GM21423 (cell line): Measurements from ENCODE around the gene B4GALT6.
A peak's percentile ranks its signal among the peaks of the same experiment; 100 is the strongest.
"Not testable (repeated sequence)": the region's sequence is repeated elsewhere in the genome, so short reads cannot be mapped to it uniquely, and the experiment has no call there.

Experiments used
- ATAC-seq: cut with Tn5 transposase; IDR thresholded peaks from one replicate; pipeline ENCODE4 v1.9.1; 2021; ENCODE audit warnings: mild to moderate bottlenecking, moderate library complexity; ENCODE audit not compliant: unreplicated experiment

The B4GALT6 gene

GRCh38 chr18:31684279-31685096 is at the start of gene B4GALT6:
Gene B4GALT6 (minus strand): TSS chr18:31684581. CDS start chr18:31684426, 155 bp downstream.
- peak; percentile 39 for ATAC-seq

- ATAC-seq, result no peak
These were observed 47.2 kb upstream of the B4GALT6 start for GRCh38 chr18:31731628-31732027.

- not testable (repeated sequence) for ATAC-seq
These were observed 44.8 kb upstream of the B4GALT6 start for GRCh38 chr18:31729196-31729595.

- ATAC-seq, result no peak
These were observed 39.8 kb upstream of the B4GALT6 start for GRCh38 chr18:31723990-31724711.

- no peak for ATAC-seq
These were observed 39.2 kb upstream of the B4GALT6 start for GRCh38 chr18:31723639-31723989.

GRCh38 chr18:31722369-31722957 is 38.1 kb upstream of the B4GALT6 start:
- peak; percentile 98 for ATAC-seq

- no peak for ATAC-seq
These were observed 37.2 kb upstream of the B4GALT6 start for GRCh38 chr18:31721601-31722000.

GRCh38 chr18:31720867-31721266 is 36.5 kb upstream of the B4GALT6 start:
- ATAC-seq, result no peak

- no peak for ATAC-seq
These were observed 35.1 kb upstream of the B4GALT6 start for GRCh38 chr18:31719363-31720006.

GRCh38 chr18:31718386-31718785 is 34.0 kb upstream of the B4GALT6 start:
- ATAC-seq, result no peak

GRCh38 chr18:31716362-31716761 is 32.0 kb upstream of the B4GALT6 start:
- no peak for ATAC-seq

- no peak for ATAC-seq
These were observed 27.2 kb upstream of the B4GALT6 start for GRCh38 chr18:31711365-31712172.

GRCh38 chr18:31710826-31711225 is 26.4 kb upstream of the B4GALT6 start:
- no peak for ATAC-seq

GRCh38 chr18:31707815-31708214 is 23.4 kb upstream of the B4GALT6 start:
- no peak for ATAC-seq

- no peak for ATAC-seq
These were observed 18.1 kb upstream of the B4GALT6 start for GRCh38 chr18:31702449-31702848.

- ATAC-seq, result no peak
These were observed 17.4 kb upstream of the B4GALT6 start for GRCh38 chr18:31701744-31702143.

- no peak for ATAC-seq
These were observed 16.6 kb upstream of the B4GALT6 start for GRCh38 chr18:31700990-31701389.

- ATAC-seq, result no peak
These were observed 13.2 kb upstream of the B4GALT6 start for GRCh38 chr18:31697351-31698298.

GRCh38 chr18:31695989-31696388 is 11.6 kb upstream of the B4GALT6 start:
- ATAC-seq, result no peak
